HG03469 (cell line): Measurements from ENCODE around the gene AKR7A3.
"Not testable (repeated sequence)": the region's sequence is repeated elsewhere in the genome, so short reads cannot be mapped to it uniquely, and the experiment has no call there.

Experiments used
- ATAC-seq: cut with Tn5 transposase; IDR thresholded peaks from one replicate; pipeline ENCODE4 v1.9.1; 2021; ENCODE audit warnings: mild to moderate bottlenecking, moderate library complexity, moderate number of reproducible peaks; ENCODE audit not compliant: unreplicated experiment

AKR7A3 gene

DNA sequence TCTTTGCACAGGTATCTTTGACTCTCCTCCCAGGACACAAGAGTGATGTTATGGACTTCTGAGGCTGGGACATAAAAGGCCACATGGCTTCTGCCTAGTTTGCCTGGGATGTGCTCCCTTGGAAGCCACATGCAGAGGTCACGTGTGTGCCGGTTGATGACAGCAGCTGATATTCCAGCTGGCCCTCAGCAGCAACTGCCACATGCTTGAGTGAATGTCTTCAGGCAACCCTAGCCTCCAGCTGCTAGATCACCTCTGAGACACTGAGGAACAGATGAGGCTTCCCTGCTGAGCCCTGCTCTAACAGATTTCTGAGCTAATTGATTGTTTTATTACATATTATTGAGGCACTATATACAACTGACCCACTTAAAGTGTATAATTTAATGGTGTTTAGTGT, 11.6 kb upstream of the AKR7A3 start:
- no peak for ATAC-seq

DNA sequence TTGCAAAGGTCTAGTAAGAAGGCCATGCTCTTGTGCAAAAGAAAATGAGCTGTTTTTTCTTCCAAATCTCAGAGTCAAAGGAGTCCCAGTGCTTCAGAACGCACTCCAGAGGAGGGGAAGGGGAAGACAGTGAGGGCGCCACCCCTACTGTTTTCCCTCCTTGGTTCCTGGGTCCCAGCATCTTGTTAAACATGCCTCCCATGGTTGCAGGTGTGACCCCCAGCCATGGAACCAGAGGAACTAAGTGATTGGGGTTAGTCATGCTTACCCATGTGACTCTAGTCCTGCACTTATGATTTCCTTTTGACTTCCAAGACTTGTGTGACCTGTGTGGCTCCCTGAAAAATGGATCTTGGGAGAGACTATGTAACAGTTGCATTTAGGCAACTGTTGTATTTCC, 6.1 kb upstream of the AKR7A3 start:
- no peak for ATAC-seq

DNA sequence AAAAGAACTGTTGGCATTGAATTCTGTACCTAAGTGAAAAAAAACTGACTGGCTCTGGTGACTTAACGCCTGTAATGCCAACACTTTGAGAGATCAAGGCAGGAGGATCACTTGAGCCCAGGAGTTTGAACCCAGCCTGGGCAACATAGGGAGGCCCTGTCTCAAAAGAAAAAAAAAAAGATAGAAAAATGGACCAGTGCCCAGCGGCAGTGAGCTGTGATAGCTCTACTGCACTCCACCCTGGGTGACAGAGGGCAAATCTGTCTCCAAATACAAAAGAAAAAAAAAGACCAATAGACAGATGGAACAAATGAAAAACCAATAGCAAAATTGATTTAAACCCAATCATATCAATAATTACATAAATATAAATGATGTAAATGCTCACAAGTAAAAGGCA, 674 bp upstream of the AKR7A3 start:
- ATAC-seq, result no peak

DNA sequence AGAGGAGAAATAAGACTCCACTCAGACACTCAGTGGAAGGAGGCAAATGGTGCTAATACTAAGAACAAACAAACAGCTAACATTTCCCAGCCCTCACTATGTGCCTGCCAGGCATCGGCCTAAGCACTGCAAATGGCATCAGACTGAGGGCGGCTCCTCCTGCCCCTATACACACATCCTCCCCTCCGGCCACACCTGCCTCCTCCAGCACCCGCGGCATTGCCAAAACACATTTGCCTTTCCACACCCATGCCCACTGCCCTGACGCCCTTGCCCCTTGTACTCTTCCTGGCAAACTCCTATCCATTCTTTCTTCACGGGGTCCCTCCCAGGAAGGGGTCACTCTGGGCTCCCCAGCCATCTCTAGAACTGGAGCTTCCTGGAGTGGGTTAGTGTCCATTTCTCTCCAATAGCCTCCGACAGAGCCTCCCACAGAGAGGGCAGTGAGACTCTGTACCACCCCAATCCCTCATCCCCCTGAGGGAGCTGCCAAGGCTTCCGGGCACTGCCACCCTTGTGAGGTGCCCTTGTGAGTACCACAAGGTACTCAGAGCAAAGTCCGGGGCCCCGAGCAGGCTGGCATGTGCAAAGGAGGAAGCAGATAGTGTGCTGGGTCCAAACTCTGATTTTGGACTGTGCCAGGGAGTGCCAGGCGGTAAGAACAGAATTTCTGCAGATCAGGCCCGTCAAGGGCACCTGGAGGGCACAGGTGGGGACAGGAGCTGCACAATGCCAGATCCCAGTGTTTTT, 959 bp downstream of the AKR7A3 start:
- no peak for ATAC-seq

DNA sequence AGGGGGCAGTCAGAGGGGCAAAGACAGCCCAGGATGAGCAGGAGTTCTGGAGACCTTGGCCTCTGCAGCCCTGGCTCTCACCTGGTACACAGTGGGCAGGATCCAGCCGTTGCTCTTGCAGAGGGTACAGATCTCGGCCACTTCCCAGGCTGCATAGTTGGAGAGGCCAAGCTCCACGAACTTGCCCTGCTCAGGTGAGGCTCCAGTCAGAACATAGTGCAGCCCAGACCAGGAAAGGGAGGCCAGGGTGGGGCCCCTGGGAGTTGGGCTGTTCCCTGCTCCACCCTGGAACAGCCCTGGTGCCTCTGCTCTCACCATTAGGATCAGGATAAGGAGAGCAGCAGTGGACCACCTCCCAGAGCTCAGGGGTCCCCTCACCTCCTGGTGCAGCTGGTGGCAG, 2.8 kb downstream of the AKR7A3 start:
- not testable (repeated sequence) for ATAC-seq

DNA sequence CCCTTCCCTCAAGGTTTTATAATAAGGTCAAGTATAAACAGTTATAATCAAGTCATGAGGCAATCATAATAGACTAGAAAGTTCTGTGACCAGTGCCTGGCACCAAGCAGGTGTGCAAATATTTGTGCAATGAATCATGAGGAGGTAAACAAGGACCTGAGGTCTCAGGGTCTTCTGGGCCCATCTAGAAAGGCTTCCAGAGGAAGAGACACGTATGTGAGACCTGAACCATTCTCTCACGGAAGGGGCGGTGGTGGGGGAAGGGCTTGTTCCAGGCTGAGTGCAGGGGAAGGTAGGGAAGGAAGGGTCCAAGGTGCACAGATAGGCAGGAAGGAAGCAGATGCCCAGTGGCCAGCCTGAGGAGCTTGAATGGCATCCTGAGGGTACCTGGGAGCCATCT, 3.2 kb downstream of the AKR7A3 start:
- not testable (repeated sequence) for ATAC-seq

DNA sequence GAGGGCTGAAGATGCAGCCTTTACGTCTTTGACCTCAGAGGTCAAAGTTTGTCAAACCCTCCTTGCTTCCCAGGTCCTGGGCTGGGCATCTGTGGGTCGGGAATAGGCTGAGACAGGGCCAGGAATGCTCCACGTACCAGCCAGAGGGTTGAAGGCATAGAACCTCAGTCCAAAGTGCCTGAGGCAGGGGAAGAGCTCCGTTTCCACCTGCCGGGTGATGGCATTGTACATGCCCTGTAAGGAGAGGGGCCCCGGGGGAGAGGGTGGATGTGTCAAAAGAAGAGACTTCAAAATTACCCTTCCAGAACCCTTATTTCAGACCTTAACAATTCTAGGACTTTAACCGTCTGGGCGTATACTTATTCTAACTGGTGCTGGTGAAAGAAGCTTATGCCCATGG, 3.7 kb downstream of the AKR7A3 start:
- ATAC-seq, result no peak

DNA sequence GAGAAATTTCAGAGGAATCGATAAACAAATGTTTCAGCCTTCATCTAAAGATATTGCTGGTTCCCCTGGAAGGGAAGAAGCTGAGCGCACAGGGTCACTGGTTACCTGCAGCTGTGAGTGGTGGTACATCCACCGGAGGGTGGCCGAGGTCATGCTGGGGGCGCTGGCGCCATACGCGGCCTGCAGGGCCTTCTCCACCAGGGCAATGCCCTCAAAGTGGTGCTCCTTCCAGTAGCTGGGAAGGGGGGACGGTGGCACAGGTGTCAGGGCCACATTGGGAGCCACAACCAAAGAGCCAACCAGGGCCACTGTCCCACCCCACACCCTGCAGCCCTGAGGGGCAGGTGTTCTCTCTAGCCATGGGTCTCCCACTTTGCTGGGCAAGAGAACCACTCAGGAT, 4.7 kb downstream of the AKR7A3 start:
- no peak for ATAC-seq

DNA sequence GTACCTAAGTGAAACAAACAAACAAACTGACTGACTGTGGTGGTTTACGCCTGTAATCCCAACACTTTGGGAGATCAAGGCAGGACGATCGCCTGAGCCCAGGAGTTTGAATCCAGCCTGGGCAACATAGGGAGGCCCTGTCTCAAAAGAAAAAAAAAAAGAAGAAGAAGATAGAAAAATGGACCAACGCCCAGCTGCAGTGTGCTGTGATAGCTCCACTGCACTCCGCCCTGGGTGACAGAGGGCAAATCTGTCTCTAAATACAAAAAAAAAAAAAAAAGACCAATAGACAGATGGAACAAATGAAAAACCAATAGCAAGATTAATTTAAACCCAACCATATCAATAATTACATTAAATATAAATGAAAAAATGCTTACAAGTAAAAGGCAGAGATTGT, 13.9 kb downstream of the AKR7A3 start:
- no peak for ATAC-seq

DNA sequence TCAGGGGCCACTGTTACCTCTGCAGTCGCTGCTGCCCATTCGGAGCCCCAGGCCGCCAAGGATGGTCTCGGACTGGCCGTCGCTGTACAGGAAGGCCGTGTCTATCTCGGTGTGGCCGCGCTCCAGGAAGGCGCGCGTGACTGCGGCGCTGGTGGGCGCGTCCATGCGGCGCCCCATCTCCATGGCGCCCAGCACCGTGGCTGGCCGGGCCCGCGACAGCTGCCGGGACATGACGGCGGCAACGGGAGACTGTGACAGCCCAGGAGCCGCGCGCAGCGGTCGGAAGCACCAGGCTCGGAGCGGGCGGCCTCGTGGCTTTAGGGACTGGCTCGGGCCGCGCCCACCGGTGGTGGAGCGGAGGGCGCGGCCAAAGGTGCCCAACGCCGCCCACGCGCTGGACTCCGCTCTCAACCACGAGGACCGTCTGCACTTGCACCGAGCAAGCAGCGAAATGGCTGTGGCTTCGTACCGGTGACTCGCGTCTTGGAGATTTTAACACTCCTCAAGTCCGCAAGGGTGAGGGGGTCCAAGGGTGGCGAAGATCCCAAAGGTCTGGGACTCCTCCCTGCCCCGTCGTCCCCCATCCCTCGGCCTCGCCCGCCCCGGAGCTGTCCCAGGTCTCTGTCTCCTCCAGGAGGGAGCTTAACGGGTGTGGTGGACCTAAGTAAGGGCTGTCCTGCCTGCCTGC, 14.6 kb downstream of the AKR7A3 start:
- not testable (repeated sequence) for ATAC-seq

DNA sequence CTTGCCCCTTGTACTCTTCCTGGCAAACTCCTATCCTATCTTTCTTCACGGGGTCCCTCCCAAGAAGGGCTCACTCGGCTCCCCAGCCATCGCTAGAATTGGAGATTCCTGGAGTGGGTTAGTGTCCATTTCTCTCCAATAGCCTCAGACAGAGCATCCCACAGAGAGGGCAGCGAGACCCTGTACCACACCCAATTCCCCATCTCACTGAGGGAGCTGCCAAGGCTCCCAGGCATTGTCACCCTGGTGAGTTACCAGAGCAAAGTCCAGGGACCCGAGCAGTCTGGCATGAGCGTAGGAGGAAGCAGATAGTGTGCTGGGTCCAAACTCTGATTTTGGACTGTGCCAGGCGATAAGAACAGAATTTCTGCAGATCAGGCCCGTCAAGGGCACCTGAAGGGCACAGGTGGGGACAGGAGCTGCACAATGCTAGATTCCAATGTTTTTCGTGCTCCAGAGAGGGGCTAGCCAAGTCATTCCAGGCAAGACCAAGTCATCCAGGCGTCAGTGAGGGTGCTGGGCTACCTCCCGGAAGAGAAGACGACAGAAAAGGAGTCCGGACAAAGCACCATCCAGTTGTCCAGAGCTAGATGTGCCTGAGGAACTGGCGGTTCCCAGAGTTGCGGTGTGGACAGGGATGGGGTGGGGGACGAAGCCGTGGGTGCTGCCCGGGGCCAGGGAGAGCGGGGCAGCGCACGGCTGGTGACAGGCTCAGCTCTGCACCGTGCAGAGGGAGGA, 15.3 kb downstream of the AKR7A3 start:
- no peak for ATAC-seq

DNA sequence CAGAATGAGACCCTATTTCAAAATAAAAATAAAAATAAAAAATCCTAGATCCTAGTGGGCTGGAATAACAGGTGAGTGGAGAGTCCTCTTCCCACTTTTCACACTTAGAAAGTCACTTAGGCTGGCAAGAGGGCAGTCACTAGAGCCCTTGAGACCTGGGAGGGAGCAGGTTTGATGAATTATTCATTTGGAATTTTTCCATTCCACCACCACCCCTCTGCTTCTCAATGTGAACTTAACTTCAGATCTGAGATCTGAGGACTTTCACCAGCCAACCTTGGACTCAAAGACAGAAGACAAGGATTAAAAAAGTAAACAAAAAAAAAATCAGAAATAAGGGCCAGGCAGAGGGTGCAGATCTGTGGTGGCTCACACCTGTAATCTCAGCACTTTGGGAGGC, 16.5 kb downstream of the AKR7A3 start:
- ATAC-seq, result no peak

DNA sequence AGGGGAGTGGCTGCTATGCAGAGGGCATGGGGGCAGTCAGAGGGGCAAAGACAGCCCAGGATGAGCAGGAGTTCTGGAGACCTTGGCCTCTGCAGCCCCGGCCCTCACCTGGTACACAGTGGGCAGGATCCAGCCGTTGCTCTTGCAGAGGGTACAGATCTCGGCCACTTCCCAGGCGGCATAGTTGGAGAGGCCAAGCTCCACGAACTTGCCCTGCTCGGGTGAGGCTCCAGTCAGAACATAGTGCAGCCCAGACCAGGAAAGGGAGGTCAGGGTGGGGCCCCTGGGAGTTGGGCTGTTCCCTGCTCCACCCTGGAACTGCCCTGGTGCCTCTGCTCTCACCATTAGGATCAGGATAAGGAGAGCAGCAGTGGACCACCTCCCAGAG, 18.2 kb downstream of the AKR7A3 start:
- ATAC-seq, result not testable (repeated sequence)

DNA sequence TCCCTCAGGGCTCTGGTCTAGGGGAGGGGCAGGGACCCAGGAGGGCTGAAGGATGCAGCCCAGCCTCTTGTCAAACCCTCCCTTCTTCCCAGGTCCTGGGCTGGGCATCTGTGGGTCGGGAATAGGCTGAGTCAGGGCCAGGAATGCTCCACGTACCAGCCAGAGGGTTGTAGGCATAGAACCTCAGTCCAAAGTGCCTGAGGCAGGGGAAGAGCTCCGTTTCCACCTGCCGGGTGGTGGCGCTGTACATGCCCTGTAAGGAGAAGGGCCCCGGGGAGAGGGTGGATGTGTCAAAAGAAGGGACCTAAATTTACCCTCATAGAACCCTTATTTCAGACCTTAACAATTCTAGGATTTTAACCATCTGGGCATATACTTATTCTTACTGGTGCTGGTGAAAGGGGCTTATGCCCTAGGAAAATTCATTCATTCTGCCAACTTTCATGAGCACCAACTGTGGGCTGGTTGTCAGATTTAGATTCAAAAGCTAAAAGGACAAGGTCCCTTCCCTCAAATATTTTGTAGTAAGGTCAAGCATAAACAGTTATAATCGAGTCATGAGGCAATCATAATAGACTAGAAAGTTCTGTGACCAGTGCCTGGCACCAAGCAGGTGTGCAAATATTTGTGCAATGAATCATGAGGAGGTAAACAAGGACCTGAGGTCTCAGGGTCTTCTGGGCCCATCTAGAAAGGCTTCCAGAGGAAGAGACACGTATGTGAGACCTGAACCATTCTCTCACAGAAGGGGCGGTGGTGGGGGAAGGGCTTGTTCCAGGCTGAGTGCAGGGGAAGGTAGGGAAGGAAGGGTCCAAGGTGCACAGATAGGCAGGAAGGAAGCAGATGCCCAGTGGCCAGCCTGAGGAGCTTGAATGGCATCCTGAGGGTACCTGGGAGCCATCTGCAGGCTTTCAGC, 18.9 kb downstream of the AKR7A3 start:
- ATAC-seq, result not testable (repeated sequence)

DNA sequence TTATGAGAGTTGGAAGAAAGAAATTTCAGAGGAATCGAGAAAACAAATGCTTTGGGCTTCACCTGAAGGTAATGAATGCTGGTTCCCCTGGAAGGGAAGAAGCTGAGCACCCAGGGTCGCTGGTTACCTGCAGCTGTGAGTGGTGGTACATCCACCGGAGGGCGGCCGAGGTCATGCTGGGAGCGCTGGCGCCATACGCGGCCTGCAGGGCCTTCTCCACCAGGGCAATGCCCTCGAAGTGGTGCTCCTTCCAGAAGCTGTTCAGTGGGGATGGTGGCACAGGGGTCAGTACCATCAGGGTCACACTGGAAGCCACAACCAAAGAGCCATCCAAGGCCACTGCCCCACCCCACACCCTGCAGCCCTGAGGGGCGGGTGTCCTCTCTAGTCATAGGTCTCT, 20.1 kb downstream of the AKR7A3 start:
- no peak for ATAC-seq

DNA sequence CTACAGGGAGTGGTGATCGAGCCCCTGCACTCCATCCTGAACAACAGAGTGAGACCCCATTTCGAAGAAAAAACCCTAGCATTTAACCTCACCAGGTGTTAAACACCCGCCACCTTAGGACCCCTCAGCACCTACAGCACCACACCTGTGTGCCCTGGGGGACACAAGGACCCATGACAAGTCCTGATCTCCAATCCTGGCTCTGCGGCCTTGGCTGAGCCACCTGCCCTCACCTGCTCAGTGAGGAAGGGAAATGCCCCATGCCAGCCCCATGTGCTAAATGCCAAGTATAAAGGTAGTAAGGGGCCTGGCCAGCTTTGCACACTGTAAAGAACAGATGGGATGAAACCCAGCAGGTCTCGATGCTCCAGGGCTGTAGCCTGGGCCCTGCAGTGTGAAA, 25.8 kb downstream of the AKR7A3 start:
- no peak for ATAC-seq

DNA sequence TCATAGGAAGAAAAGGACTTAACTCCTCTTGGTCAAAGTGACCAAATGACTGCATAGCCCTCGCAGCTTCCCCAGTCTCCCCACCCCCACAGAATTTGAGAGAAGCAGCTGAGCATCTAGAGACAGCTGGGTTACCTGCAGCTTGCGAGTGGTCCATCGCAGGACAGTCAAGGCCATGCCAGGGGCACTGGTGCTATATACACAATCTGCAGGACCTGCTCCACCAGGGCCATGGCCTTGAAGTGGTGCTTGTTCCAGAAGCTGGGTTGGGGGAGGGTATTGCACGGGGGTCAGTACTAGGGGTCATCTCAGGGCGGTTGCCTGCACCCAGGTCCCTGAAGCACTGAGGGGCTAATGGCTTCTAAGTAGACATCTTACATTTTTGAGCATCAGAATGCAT, 26.5 kb downstream of the AKR7A3 start:
- no peak for ATAC-seq

DNA sequence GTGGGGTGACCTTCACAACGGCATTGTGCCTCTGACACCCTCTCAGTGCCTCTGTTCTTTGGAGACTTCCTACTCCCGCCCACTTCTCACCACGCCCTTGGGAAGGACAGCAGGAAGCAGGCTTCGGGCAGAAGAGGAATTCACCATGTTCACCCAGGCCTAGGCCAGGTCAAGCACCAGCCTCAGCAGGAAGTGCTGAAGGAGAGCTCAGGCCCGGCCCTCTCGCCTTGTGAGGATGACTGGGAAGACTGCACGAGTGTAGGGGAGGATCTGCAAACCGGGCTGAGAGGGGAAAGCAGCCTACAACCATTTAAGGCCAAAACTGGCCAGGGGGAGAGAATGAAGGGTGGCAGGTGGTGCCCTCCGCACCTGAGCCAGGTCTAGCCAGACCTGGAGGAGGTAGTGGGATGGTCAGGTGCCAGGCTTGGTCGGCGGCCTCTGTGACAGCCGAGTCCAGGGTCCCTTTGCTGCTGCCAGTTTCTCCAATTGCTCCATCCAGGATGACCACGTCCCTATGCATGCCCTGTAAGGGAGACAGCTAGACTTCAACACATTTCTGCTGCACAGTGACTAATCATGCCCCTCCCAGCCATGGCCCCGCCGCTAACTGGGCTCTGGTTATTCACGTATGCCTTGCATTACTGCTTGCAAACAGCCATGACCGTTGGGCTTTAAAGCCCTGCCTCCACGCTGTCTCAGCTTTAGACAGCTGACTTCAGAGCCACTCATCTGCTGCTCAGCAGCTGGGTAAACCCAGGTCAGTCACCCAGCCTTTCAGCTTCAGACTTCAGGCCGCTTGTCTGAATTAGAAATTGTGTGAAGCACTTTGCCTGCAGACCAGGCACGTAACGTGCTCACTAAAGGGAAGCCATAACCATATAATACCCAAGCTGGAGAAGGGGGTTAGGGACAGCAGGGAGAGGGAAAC, 28.1 kb downstream of the AKR7A3 start:
- ATAC-seq, result no peak

DNA sequence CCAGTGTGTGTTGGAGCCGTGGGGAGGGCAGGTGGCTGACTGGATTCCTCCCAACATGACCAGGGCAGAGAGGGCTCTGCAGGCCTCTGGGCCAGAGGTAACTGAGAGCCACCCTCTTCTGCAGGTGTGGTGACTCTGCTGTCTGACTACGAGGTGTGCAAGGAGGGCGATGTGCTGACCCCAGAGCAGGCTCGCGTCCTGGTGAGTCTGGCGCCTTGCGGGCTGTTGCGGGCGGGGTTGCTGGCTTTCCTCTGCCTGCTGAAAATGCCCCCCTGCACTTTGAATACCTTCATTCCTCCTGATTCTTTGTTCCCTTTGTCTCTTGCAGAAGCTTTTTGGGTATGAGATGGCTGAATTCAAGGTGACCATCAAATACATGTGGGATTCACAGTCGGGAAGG, 30.2 kb downstream of the AKR7A3 start:
- no peak for ATAC-seq
